ENCODE data around the gene SLC35F3.

SLC35F3 gene

GRCh38 chr1:234213658-234214128 lies 309.2 kb downstream of the SLC35F3 start:
- no peak for TF ChIP-seq JUND (IDR thresholded peaks at IDR 0.05; ENCODE audit: low read depth)
- no peak for DNase-seq (ENCODE audit: low read depth in 1 of 2, low spot score in 1 of 2)
- in situ Hi-C loops (cut with HindIII; ENCODE audit: low pct_unique_long_range_greater_than_20kb, low sequenced_read_pairs): no loop called here

- no peak for TF ChIP-seq JUND (IDR thresholded peaks at IDR 0.05; ENCODE audit: low read depth)
- in situ Hi-C loops (cut with HindIII; ENCODE audit: low pct_unique_long_range_greater_than_20kb, low sequenced_read_pairs): no loop called here
- no peak for DNase-seq (ENCODE audit: low read depth in 1 of 2, low spot score in 1 of 2)
These were observed 309.8 kb downstream of the SLC35F3 start for GRCh38 chr1:234214129-234214910.

- no peak for TF ChIP-seq JUND (IDR thresholded peaks at IDR 0.05; ENCODE audit: low read depth)
- in situ Hi-C loops (cut with HindIII; ENCODE audit: low pct_unique_long_range_greater_than_20kb, low sequenced_read_pairs): no loop called here
- DNase-seq (ENCODE audit: low read depth in 1 of 2, low spot score in 1 of 2): peak; percentile 54 to 58
These were observed 310.7 kb downstream of the SLC35F3 start for GRCh38 chr1:234214911-234215892.

DNA sequence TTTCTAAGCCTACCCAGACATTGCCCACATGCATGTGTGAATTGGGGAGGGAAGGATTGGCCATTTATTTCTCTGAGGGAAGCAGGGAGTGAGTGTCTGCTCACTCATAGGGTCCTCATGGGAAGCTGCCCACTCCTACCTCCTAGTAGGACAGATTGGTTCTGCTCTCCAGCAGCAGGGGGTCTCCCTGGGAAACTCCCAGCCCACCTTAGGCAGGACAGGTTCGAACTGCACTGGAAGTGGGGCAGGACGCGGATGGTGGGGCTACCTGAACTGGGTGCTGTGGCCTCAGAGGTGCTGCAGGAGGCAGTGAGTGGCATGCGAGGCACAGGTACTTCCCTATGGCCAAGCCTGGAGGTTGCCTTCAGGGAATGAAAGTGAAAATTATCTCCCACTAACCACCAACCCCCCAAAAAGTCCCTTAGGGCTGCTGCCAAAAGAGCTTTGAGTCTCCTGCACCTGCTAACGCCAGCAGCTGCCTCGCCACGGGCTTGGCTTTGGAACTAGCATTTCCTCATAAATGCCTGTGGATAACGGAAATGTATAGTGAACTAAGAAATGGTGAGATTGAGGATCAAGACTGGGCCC lies 311.7 kb downstream of the SLC35F3 start:
- in situ Hi-C loops (cut with HindIII; ENCODE audit: low pct_unique_long_range_greater_than_20kb, low sequenced_read_pairs): no loop called here
- TF ChIP-seq JUND (IDR thresholded peaks at IDR 0.05; ENCODE audit: low read depth): no peak

DNA sequence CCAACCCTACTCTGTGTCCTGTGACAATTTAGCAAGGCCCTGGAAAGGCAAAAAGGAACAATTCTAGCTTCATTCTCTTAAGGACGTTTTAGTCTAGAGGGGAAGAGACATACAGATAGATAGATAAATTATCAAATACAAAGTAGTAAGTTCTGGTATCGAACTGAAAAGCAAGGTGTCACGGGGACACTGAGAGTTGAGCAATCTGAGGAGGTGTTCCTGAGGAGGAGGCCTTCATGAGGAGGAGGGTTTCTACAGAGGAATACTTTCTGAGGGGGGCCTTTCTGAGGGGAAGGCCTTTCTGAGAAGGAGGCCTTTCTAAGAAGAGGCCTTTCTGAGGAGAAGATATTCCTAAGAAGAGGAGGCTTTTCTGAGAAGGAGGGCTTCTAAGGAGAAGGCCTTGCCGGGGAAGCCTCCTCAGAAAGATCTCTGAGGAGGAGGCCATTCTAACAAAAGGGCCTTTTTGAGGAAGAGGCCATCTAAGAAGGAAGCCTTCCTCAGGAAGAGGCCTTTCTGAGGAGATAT lies 312.9 kb downstream of the SLC35F3 start:
- TF ChIP-seq JUND (IDR thresholded peaks at IDR 0.05; ENCODE audit: low read depth): no peak
- in situ Hi-C loops (cut with HindIII; ENCODE audit: low pct_unique_long_range_greater_than_20kb, low sequenced_read_pairs): no loop called here

More for the DNA sequence above, 311.7 kb downstream of the SLC35F3 start:
- no peak for DNase-seq (ENCODE audit: low read depth in 1 of 2, low spot score in 1 of 2)

GRCh38 chr1:234218078-234218477 lies 313.6 kb downstream of the SLC35F3 start:
- DNase-seq (ENCODE audit: low read depth in 1 of 2, low spot score in 1 of 2): no peak
- TF ChIP-seq JUND (IDR thresholded peaks at IDR 0.05; ENCODE audit: low read depth): no peak
- in situ Hi-C loops (cut with HindIII; ENCODE audit: low pct_unique_long_range_greater_than_20kb, low sequenced_read_pairs): no loop called here

More for the DNA sequence above, 312.9 kb downstream of the SLC35F3 start:
- DNase-seq (ENCODE audit: low read depth in 1 of 2, low spot score in 1 of 2): no peak

GRCh38 chr1:234219711-234220110 lies 315.2 kb downstream of the SLC35F3 start:
- no peak for DNase-seq (ENCODE audit: low read depth in 1 of 2, low spot score in 1 of 2)
- in situ Hi-C loops (cut with HindIII; ENCODE audit: low pct_unique_long_range_greater_than_20kb, low sequenced_read_pairs): no loop called here
- TF ChIP-seq JUND (IDR thresholded peaks at IDR 0.05; ENCODE audit: low read depth): no peak

- in situ Hi-C loops (cut with HindIII; ENCODE audit: low pct_unique_long_range_greater_than_20kb, low sequenced_read_pairs): no loop called here
- no peak for DNase-seq (ENCODE audit: low read depth in 1 of 2, low spot score in 1 of 2)
- TF ChIP-seq JUND (IDR thresholded peaks at IDR 0.05; ENCODE audit: low read depth): no peak
These were observed 317.1 kb downstream of the SLC35F3 start for GRCh38 chr1:234221601-234222000.

GRCh38 chr1:234222561-234223280 lies 318.2 kb downstream of the SLC35F3 start:
- no peak for DNase-seq (ENCODE audit: low read depth in 1 of 2, low spot score in 1 of 2)
- in situ Hi-C loops (cut with HindIII; ENCODE audit: low pct_unique_long_range_greater_than_20kb, low sequenced_read_pairs): no loop called here
- no peak for TF ChIP-seq JUND (IDR thresholded peaks at IDR 0.05; ENCODE audit: low read depth)

- in situ Hi-C loops (cut with HindIII; ENCODE audit: low pct_unique_long_range_greater_than_20kb, low sequenced_read_pairs): no loop called here
- TF ChIP-seq JUND (IDR thresholded peaks at IDR 0.05; ENCODE audit: low read depth): no peak
These were observed 321.8 kb downstream of the SLC35F3 start for GRCh38 chr1:234226113-234226818.

GRCh38 chr1:234226819-234227165 lies 322.3 kb downstream of the SLC35F3 start:
- no peak for TF ChIP-seq JUND (IDR thresholded peaks at IDR 0.05; ENCODE audit: low read depth)
- in situ Hi-C loops (cut with HindIII; ENCODE audit: low pct_unique_long_range_greater_than_20kb, low sequenced_read_pairs): no loop called here
- no peak for DNase-seq (ENCODE audit: low read depth in 1 of 2, low spot score in 1 of 2)

More at GRCh38 chr1:234226113-234226818, 321.8 kb downstream of the SLC35F3 start:
- DNase-seq (ENCODE audit: low read depth in 1 of 2, low spot score in 1 of 2): no peak

All from T47D (cell line).